AG04449 (cell line): ENCODE data around the gene WDR36.

Experiments used
- CTCF ChIA-PET: fragments of 350-600 bp; formaldehyde crosslinking; extraction: SDS; loops from one replicate; lab custom pipeline; 2021; ENCODE audit warnings: antibody characterized with exemption; lab: Yijun Ruan, JAX
- POLR2A ChIA-PET: fragments of 400-600, 350-600 bp; formaldehyde crosslinking; extraction: SDS; loops from one replicate; lab custom pipeline; 2020; ENCODE audit warnings: antibody characterized with exemption, inconsistent platforms; lab: Yijun Ruan, JAX
- DNase-seq: peaks from one replicate; pipeline ENCODE4 v3.0.0-alpha.2; 2010; ENCODE audit warnings: low read depth, low spot score
- H3K4me3 ChIP-seq: 2 replicates; pipeline ENCODE4 v1.5.1; 2011; ENCODE audit warnings: low read depth, mild to moderate bottlenecking, control low read depth, low read length
- TF ChIP-seq, protein P1 (sequence below): IDR thresholded peaks from one replicate; pipeline ENCODE4 v1.5.1; 2011; ENCODE audit warnings: mild to moderate bottlenecking, moderate library complexity, low read length, control low read depth, inconsistent platforms; ENCODE audit not compliant: insufficient read depth; ENCODE audit errors: missing control alignments

Gene WDR36

DNA sequence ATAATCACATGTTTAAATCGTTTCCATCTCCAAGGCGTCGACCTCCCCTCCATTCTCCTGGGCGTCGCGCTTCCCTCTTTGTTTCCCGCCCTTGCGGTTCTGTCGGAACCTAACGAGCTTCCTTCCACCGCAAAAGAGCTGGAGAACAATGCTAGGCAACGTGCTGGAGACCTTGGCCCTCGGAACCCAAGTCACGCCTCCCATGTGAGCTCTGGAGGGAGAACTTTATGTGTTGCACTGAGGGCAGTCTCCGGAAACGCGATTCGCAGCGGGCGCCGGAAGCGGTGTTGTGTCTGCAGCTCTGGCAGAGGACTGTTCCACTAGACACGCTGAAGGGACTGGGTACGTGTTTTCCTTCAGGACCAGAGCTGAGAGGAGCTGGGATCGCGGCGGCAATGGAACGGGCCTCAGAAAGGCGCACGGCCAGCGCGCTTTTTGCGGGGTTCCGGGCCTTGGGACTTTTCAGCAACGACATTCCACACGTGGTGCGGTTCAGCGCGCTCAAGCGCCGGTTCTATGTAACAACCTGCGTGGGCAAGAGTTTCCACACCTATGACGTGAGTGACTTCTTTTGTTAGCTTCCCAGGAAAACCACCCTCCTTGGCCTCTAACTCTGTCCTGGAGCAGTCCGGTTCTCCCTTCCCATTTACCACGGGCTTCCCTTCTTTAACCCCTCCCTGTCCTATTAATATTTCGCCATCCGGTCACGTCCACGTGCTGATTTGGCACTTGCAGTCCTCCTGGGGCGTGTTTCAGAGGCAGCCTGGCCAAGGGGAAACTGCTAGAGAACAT lies at the start of gene WDR36:
Gene WDR36, plus strand, starts transcription at position 287 of the 792 bp plus-strand sequence. Its CDS starts 109 bp downstream, at position 396.
- peak within 1 kb of the TSS; percentile 83 for H3K4me3 ChIP-seq
- CTCF ChIA-PET, result interaction anchor here (1.1 to 3.4 kb wide), 2 partner anchors 17 to 335 kb away, joined by 3 to 19 read pairs; no protein-coding TSS in a partner anchor
- POLR2A ChIA-PET, result no interaction called here
- peak; percentile 44 for DNase-seq
- TF ChIP-seq, protein P1, sequence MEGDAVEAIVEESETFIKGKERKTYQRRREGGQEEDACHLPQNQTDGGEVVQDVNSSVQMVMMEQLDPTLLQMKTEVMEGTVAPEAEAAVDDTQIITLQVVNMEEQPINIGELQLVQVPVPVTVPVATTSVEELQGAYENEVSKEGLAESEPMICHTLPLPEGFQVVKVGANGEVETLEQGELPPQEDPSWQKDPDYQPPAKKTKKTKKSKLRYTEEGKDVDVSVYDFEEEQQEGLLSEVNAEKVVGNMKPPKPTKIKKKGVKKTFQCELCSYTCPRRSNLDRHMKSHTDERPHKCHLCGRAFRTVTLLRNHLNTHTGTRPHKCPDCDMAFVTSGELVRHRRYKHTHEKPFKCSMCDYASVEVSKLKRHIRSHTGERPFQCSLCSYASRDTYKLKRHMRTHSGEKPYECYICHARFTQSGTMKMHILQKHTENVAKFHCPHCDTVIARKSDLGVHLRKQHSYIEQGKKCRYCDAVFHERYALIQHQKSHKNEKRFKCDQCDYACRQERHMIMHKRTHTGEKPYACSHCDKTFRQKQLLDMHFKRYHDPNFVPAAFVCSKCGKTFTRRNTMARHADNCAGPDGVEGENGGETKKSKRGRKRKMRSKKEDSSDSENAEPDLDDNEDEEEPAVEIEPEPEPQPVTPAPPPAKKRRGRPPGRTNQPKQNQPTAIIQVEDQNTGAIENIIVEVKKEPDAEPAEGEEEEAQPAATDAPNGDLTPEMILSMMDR, result no peak

DNA sequence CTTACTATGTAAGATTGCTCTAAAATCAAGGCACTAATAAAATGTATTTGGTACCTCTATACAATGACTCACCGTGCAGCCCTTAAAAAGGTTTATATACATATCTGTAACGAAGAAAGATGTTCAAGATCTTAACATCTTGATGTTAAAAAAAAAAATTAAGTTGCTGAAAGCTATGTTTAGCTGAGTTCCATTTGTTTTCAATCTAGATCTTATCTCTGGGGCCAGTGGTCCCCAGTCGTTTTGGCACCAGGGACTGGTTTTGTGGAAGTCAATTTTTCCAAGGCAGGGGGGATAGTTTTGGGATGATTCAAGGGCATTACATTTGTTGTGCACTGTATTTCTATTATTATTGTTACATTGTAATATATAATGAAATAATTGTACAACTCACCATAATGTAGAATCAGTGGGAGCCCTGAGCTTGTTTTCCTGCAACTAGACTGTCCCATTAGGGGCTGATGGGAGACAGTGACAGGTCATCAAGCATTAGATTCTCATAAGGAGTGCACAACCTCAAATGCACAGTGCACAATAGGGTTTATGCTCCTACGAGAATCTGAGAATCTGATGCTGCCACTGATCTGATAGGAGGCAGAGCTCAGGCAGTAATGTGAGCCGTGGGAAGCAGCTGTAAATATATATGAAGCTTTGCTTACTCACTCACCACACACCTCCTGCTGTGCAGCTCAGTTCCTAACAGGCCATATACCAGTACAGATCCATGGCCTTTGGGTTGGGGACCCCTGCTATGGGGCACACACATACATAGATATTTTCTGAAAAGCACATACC lies 48.2 kb upstream of the WDR36 start:
- peak; percentile 26 for DNase-seq
- ChIA-PET CTCF (no interaction called here), POLR2A (no interaction called here)
- TF ChIP-seq, protein P1, result no peak
- H3K4me3 ChIP-seq, result no peak overlapping the region

DNA sequence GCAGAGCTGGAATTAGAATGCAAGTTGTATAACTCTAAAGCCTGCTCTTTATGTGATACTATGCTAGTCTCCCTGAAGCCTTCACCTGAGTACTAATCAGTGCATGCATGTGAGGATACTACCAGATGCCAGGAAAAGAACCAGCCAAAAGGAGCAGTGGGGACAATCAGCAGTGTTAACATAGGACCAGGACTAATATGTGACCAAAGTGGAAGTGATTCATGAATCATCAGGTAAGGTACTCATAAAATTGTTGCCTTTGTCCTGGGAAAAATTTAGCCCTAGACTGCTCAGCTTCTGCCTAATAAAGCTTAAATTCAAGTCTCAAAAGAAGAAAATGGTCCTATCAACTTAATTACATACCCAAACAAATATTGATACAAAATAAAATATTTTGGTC lies 34.1 kb upstream of the WDR36 start:
- CTCF ChIA-PET, result no interaction called here
- TF ChIP-seq, protein P1, result no peak
- no peak overlapping the region for H3K4me3 ChIP-seq
- POLR2A ChIA-PET, result no interaction called here
- DNase-seq, result no peak

DNA sequence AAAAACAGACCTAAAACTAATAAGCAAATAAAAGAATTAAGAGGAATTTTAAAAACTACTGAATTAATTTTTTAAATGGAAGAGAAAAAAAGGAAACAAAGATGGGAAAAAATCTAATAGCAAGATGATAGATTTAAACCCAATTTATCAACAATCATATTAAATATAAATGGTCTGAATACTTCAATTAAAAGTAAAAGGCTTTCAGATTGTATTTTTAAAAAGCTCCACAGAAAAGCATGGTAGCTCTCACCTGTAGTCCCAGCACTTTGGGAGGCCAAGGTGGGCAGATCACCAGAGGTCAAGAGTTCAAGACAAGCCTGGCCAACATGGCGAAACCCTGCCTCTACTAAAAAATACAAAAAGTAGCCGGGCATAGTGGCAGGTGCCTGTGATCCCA lies 32.0 kb upstream of the WDR36 start:
- H3K4me3 ChIP-seq, result no peak overlapping the region
- ChIA-PET POLR2A (no interaction called here), CTCF (no interaction called here)
- no peak for DNase-seq
- TF ChIP-seq, protein P1, result no peak

DNA sequence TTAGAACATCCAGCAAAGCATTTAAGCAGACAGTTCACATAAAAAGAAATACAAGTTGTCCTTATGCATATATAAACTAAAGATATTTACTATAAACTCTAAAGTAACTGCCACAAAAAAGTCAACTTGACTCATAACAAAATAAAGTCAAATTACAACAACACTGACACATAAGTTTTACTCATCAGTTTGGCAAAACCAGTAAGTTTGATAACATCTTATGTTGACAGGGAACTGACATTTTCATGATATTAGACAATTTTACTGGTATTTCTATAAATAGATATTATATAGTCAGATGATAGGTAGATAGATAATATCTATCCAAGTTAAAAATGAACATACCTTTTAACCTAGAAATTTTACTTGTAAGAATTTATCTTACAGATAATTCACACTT lies 30.5 kb upstream of the WDR36 start:
- no peak overlapping the region for H3K4me3 ChIP-seq
- no peak for DNase-seq
- POLR2A ChIA-PET, result no interaction called here
- CTCF ChIA-PET, result no interaction called here
- TF ChIP-seq, protein P1, result no peak

DNA sequence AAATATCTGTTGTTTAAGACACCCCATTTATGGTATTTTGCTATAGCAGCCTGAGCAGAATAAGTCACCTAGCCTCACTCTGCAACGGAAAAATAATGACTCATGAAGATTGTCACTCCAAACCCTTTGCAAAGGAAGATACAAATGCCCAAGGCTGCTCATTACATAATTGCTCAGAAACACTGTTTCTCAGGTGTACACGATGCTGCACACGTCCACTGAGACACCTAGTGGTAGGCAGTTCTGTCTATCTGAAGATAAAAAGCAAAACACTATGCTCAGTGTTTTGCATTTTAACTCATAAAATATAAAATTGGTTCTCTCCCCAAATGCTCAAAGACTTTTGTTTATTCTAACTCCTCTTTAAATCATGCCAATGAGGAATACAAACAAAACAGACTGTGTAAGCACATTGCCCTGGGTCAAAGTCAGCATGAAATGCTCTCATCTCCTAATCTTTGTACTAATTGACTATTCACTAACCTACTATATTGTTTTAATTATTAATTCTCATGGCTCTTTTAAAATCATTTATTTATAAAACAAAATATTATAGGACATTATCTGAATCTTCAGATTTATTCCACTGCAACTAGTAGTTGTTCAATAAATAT lies 28.3 kb upstream of the WDR36 start:
- no peak for DNase-seq
- CTCF ChIA-PET, result interaction anchor here (1.0 kb wide), 1 partner anchor 18 kb away, joined by 3 read pairs; no protein-coding TSS in a partner anchor
- POLR2A ChIA-PET, result no interaction called here
- H3K4me3 ChIP-seq, result no peak overlapping the region
- TF ChIP-seq, protein P1, result peak; percentile 28
